ENCODE measurements around the gene CFAP58.

The CFAP58 gene

GRCh38 chr10:104488439-104488832, 134.8 kb downstream of the CFAP58 start:
- no peak for DNase-seq

DNA sequence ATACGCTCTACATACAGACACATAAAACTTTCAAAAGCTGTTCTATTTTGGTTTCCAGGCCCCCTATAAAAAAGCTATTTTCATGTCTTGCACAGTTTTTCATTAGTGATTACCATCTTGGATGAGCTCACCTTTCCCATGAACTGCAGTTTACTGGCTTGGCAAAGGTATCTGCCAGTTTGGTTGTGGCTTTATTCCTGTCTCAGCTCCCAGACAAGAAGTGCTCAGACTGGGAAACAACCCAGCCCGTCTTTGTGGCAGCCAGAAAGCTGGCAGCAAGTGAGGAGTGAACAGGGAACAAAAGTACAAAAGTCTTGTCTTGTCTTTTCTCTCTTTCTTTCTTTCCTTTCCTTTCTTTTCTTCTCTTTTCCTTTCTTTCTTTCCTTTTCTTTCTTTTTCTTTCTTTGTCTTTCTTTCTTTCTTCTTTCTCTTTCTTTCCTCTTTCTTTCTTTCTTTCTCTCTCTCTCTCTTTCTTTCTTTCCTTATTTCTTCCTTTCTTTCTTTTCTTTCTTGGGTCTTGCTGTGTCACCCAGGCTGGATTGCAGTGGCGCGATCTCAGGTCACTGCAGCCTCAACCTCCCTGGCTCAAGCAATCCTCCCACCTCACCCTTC, 138.8 kb downstream of the CFAP58 start:
- no peak for DNase-seq

GRCh38 chr10:104498347-104499081, 144.9 kb downstream of the CFAP58 start:
- DNase-seq = no peak

GRCh38 chr10:104501449-104501848, 147.8 kb downstream of the CFAP58 start:
- no peak for DNase-seq

GRCh38 chr10:104501864-104502579, 148.4 kb downstream of the CFAP58 start:
- DNase-seq = no peak

DNA sequence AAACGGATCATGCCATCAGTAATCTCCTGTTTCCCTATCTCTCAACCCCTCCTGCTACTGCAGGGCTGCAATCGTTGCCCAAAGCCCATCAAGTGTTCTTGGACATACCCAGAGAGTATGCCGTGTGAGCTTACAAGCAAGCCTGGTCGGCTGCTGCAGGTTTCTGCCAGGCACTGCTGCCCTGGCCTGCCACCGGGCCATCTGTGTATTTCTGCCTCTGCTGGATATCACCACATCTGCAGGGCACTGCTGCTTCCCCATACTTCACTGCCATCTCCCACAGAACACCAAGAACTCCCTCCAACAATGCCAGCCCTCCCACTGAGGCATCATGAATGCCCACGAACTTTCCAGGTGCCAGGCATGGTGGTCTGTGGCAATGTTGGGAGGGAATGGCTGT, 149.3 kb downstream of the CFAP58 start:
- DNase-seq = no peak
